NCI-H82 treated with DMSO at 0.1 percent for 48 hours (cell line): ENCODE results near the gene SBF1.
"Not testable (repeated sequence)": the region's sequence is repeated elsewhere in the genome, so short reads cannot be mapped to it uniquely, and the experiment has no call there.

Source experiments
- DNase-seq: peaks from one replicate; lab custom pipeline; 2025; ENCODE audit not compliant: unreplicated experiment; lab: John Stamatoyannopoulos, UW

The SBF1 gene

GRCh38 chr22:50474710-50475651 lies at the start of gene SBF1:
Gene SBF1, minus strand, starts transcription at chr22:50475035. Its CDS starts 195 bp downstream, at chr22:50474840.
- DNase-seq, result peak; percentile 43

GRCh38 chr22:50523806-50524675 lies 49.2 kb upstream of the SBF1 start:
- no peak for DNase-seq

- DNase-seq, result no peak
Observed at GRCh38 chr22:50523458-50523805, 48.6 kb upstream of the SBF1 start.

- DNase-seq, result no peak
Observed at GRCh38 chr22:50522806-50523438, 48.1 kb upstream of the SBF1 start.

GRCh38 chr22:50522208-50522805 lies 47.5 kb upstream of the SBF1 start:
- DNase-seq, result no peak

- no peak for DNase-seq
Observed at GRCh38 chr22:50521710-50522109, 46.9 kb upstream of the SBF1 start.

GRCh38 chr22:50520826-50521453 lies 46.1 kb upstream of the SBF1 start:
- no peak for DNase-seq

- not testable (repeated sequence) for DNase-seq
Observed at GRCh38 chr22:50520184-50520583, 45.3 kb upstream of the SBF1 start.

- no peak for DNase-seq
Observed at GRCh38 chr22:50519151-50519550, 44.3 kb upstream of the SBF1 start.

GRCh38 chr22:50518606-50519005 lies 43.8 kb upstream of the SBF1 start:
- no peak for DNase-seq

GRCh38 chr22:50517495-50518260 lies 42.8 kb upstream of the SBF1 start:
- DNase-seq, result no peak

GRCh38 chr22:50516891-50517290 lies 42.1 kb upstream of the SBF1 start:
- no peak for DNase-seq

- no peak for DNase-seq
Observed at GRCh38 chr22:50516068-50516467, 41.2 kb upstream of the SBF1 start.

- DNase-seq, result no peak
Observed at GRCh38 chr22:50513175-50513574, 38.3 kb upstream of the SBF1 start.

- no peak for DNase-seq
Observed at GRCh38 chr22:50508897-50509296, 34.1 kb upstream of the SBF1 start.

GRCh38 chr22:50507991-50508884 lies 33.4 kb upstream of the SBF1 start, which contains the start of gene NCAPH2:
Gene NCAPH2, plus strand, starts transcription at chr22:50508224. Its CDS starts 114 bp downstream, at chr22:50508338.
- peak; percentile 84 for DNase-seq

GRCh38 chr22:50507421-50507990 lies 32.7 kb upstream of the SBF1 start, which contains the start of gene LMF2:
Gene LMF2, minus strand, starts transcription at chr22:50507702. Its CDS starts 27 bp downstream, at chr22:50507675.
- DNase-seq, result no peak
